ENCODE data around the gene BCDIN3D. TPM values are rescaled to one million over a fixed set of nuclear protein-coding genes. Genes with fewer than 3 reads are reported as not detected.

Gene BCDIN3D
- total RNA-seq, 3 donors from 2014 or later, result 4.2 to 6.0 (median 4.3) TPM

- H3K36me3 Mint-ChIP-seq (ENCODE audit: insufficient read depth), result no peaks in the 10 kb centered on the region
- no peak for ATAC-seq
- no peak overlapping the region for H3K4me3 Mint-ChIP-seq
- no peaks in the 10 kb centered on the region for H3K4me1 Mint-ChIP-seq (ENCODE audit: low read depth)
- no peak for DNase-seq
- no peaks in the 10 kb centered on the region for H3K9me3 Mint-ChIP-seq
- H3K27me3 Mint-ChIP-seq (ENCODE audit: low read depth), result no peaks in the 10 kb centered on the region
Observed at GRCh38 chr12:49854976-49855375, 12.1 kb upstream of the BCDIN3D start.

GRCh38 chr12:49853671-49854070, 10.8 kb upstream of the BCDIN3D start:
- H3K36me3 Mint-ChIP-seq (ENCODE audit: insufficient read depth), result no peaks in the 10 kb centered on the region
- no peak overlapping the region for H3K4me3 Mint-ChIP-seq
- H3K9me3 Mint-ChIP-seq, result no peaks in the 10 kb centered on the region
- H3K4me1 Mint-ChIP-seq (ENCODE audit: low read depth), result no peaks in the 10 kb centered on the region
- ATAC-seq (no peak), DNase-seq (no peak)
- H3K27me3 Mint-ChIP-seq (ENCODE audit: low read depth), result peaks cover 8% of the 10 kb centered on the region

- DNase-seq, result no peak
- no peaks in the 10 kb centered on the region for H3K36me3 Mint-ChIP-seq (ENCODE audit: insufficient read depth)
- no peaks in the 10 kb centered on the region for H3K9me3 Mint-ChIP-seq
- ATAC-seq, result no peak
- peaks cover 13% of the 10 kb centered on the region for H3K27me3 Mint-ChIP-seq (ENCODE audit: low read depth)
- H3K4me1 Mint-ChIP-seq (ENCODE audit: low read depth), result peaks cover 22% of the 10 kb centered on the region
- no peak overlapping the region for H3K4me3 Mint-ChIP-seq
Observed at GRCh38 chr12:49847161-49847560, 4.3 kb upstream of the BCDIN3D start.

GRCh38 chr12:49846032-49846431, 3.1 kb upstream of the BCDIN3D start:
- H3K9me3 Mint-ChIP-seq, result no peaks in the 10 kb centered on the region

GRCh38 chr12:49843876-49844437, 1.1 kb upstream of the BCDIN3D start:
- ATAC-seq (no peak), DNase-seq (no peak)
- H3K27me3 Mint-ChIP-seq (ENCODE audit: low read depth), result peaks cover 8% of the 10 kb centered on the region
- H3K36me3 Mint-ChIP-seq (ENCODE audit: insufficient read depth), result no peaks in the 10 kb centered on the region
- no peak overlapping the region for H3K4me3 Mint-ChIP-seq
- H3K4me1 Mint-ChIP-seq (ENCODE audit: low read depth), result peaks cover 33% of the 10 kb centered on the region
- H3K9me3 Mint-ChIP-seq, result no peaks in the 10 kb centered on the region

More at GRCh38 chr12:49846032-49846431, 3.1 kb upstream of the BCDIN3D start:
- ATAC-seq, result no peak
- Mint-ChIP-seq H3K36me3 (ENCODE audit: insufficient read depth) (no peaks in the 10 kb centered on the region), H3K4me3 (no peak overlapping the region), H3K4me1 (ENCODE audit: low read depth) (peaks cover 30% of the 10 kb centered on the region), H3K27me3 (ENCODE audit: low read depth) (peaks cover 13% of the 10 kb centered on the region)
- DNase-seq, result no peak

GRCh38 chr12:49843411-49843810, 505 bp upstream of the BCDIN3D start:
- Mint-ChIP-seq H3K4me3 (peak overlapping the region; percentile 93), H3K4me1 (ENCODE audit: low read depth) (peaks cover 34% of the 10 kb centered on the region)

GRCh38 chr12:49838973-49839633, 3.8 kb downstream of the BCDIN3D start:
- peaks cover 3% of the 10 kb centered on the region for H3K36me3 Mint-ChIP-seq (ENCODE audit: insufficient read depth)
- no peaks in the 10 kb centered on the region for H3K9me3 Mint-ChIP-seq
- peaks cover 24% of the 10 kb centered on the region for H3K4me1 Mint-ChIP-seq (ENCODE audit: low read depth)
- no peak overlapping the region for H3K4me3 Mint-ChIP-seq
- H3K27me3 Mint-ChIP-seq (ENCODE audit: low read depth), result no peaks in the 10 kb centered on the region
- DNase-seq, result peak; percentile 17
- no peak for ATAC-seq

More at GRCh38 chr12:49843411-49843810, 505 bp upstream of the BCDIN3D start:
- peaks cover under 1% of the 10 kb centered on the region for H3K36me3 Mint-ChIP-seq (ENCODE audit: insufficient read depth)
- no peaks in the 10 kb centered on the region for H3K9me3 Mint-ChIP-seq
- no peak for ATAC-seq
- no peak for DNase-seq
- peaks cover 3% of the 10 kb centered on the region for H3K27me3 Mint-ChIP-seq (ENCODE audit: low read depth)

- Mint-ChIP-seq H3K27me3 (ENCODE audit: low read depth) (no peaks in the 10 kb centered on the region), H3K9me3 (no peaks in the 10 kb centered on the region), H3K4me1 (ENCODE audit: low read depth) (peaks cover 11% of the 10 kb centered on the region), H3K36me3 (ENCODE audit: insufficient read depth) (no peaks in the 10 kb centered on the region), H3K4me3 (no peak overlapping the region)
- DNase-seq (no peak), ATAC-seq (no peak)
Observed at GRCh38 chr12:49832836-49833421, 10.0 kb downstream of the BCDIN3D start.

- no peak overlapping the region for H3K4me3 Mint-ChIP-seq
- H3K36me3 Mint-ChIP-seq (ENCODE audit: insufficient read depth), result no peaks in the 10 kb centered on the region
- H3K4me1 Mint-ChIP-seq (ENCODE audit: low read depth), result peaks cover 19% of the 10 kb centered on the region
- H3K9me3 Mint-ChIP-seq, result no peaks in the 10 kb centered on the region
- no peak for DNase-seq
- H3K27me3 Mint-ChIP-seq (ENCODE audit: low read depth), result no peaks in the 10 kb centered on the region
- ATAC-seq, result no peak
Observed at GRCh38 chr12:49831717-49832116, 11.2 kb downstream of the BCDIN3D start.

GRCh38 chr12:49828133-49829091, 14.5 kb downstream of the BCDIN3D start, which contains the start of gene NCKAP5L:
NCKAP5L (minus strand) TSS chr12:49828413; CDS start chr12:49804044, 24,369 bp downstream.
- no peaks in the 10 kb centered on the region for H3K27me3 Mint-ChIP-seq (ENCODE audit: low read depth)
- H3K4me1 Mint-ChIP-seq (ENCODE audit: low read depth), result peaks cover 26% of the 10 kb centered on the region
- no peaks in the 10 kb centered on the region for H3K9me3 Mint-ChIP-seq
- DNase-seq (peak; percentile 89), ATAC-seq (peak; percentile 98 to 99)
- H3K36me3 Mint-ChIP-seq (ENCODE audit: insufficient read depth), result no peaks in the 10 kb centered on the region
- H3K4me3 Mint-ChIP-seq, result peak within 1 kb of the TSS; percentile 94

GRCh38 chr12:49827401-49828099, 15.4 kb downstream of the BCDIN3D start:
- peaks cover 29% of the 10 kb centered on the region for H3K4me1 Mint-ChIP-seq (ENCODE audit: low read depth)
- peak; percentile 19 to 20 for ATAC-seq
- peak overlapping the region; percentile 76 for H3K4me3 Mint-ChIP-seq
- peaks cover 2% of the 10 kb centered on the region for H3K36me3 Mint-ChIP-seq (ENCODE audit: insufficient read depth)
- H3K9me3 Mint-ChIP-seq, result no peaks in the 10 kb centered on the region
- no peaks in the 10 kb centered on the region for H3K27me3 Mint-ChIP-seq (ENCODE audit: low read depth)
- peak; percentile 38 for DNase-seq

GRCh38 chr12:49827051-49827400, 15.9 kb downstream of the BCDIN3D start:
- H3K9me3 Mint-ChIP-seq, result no peaks in the 10 kb centered on the region
- ATAC-seq, result no peak
- no peak for DNase-seq
- H3K27me3 Mint-ChIP-seq (ENCODE audit: low read depth), result no peaks in the 10 kb centered on the region
- peaks cover 32% of the 10 kb centered on the region for H3K4me1 Mint-ChIP-seq (ENCODE audit: low read depth)
- H3K4me3 Mint-ChIP-seq, result peak overlapping the region; percentile 76
- peaks cover 2% of the 10 kb centered on the region for H3K36me3 Mint-ChIP-seq (ENCODE audit: insufficient read depth)

- peaks cover 41% of the 10 kb centered on the region for H3K4me1 Mint-ChIP-seq (ENCODE audit: low read depth)
- no peak for DNase-seq
Observed at GRCh38 chr12:49825971-49826421, 16.9 kb downstream of the BCDIN3D start.

More at GRCh38 chr12:49825971-49826421, 16.9 kb downstream of the BCDIN3D start:
- peaks cover 2% of the 10 kb centered on the region for H3K36me3 Mint-ChIP-seq (ENCODE audit: insufficient read depth)
- H3K4me3 Mint-ChIP-seq, result no peak overlapping the region
- no peaks in the 10 kb centered on the region for H3K9me3 Mint-ChIP-seq
- H3K27me3 Mint-ChIP-seq (ENCODE audit: low read depth), result no peaks in the 10 kb centered on the region
- no peak for ATAC-seq

Data from activated T-cell treated with anti-CD3 and anti-CD28 coated beads, Interleukin-2, amount 50 U/mL, for 4 hours (primary cell).